HG03460 (cell line): ENCODE data around the gene INHBA.

Experiments used
- ATAC-seq: cut with Tn5 transposase; IDR thresholded peaks from one replicate; pipeline ENCODE4 v1.9.1; 2021; ENCODE audit not compliant: unreplicated experiment

Gene INHBA

DNA sequence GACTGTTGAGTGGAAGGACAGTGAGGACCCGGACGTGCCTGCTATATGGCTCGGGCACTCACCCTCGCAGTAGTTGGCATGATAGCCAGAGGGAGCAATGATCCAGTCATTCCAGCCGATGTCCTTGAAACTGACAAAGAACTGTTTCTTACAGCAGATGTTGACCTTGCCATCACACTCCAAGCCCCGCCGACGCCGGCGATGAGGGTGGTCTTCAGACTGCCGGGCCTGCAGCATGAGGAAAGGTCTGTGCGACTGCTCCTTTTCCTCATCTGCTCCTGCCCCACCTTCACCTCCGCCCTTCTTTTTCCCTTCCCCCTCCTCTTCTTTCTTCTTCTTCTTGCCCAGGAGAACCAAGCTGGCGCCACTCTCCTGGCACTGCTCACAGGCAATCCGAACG lies 13.1 kb downstream of the INHBA start:
- ATAC-seq: no peak

DNA sequence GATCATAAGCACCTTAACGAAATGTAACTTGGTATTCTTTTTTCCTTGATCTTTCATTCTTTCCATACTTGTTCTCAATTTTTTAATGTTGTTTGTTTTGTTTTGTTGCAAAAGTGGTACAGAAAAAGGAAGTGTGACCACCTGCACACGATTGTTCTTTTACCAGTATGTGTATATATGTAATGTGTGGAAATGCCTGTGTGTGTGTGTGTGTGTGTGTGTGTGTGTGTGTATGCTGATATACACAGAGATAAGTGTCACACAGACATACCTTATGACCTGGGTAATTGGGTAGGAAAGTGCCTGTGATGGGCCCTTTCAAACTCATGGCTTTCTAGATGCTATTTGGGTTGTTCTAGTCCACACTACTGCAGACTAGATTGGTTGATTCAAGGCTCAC lies 14.0 kb downstream of the INHBA start:
- no peak for ATAC-seq

DNA sequence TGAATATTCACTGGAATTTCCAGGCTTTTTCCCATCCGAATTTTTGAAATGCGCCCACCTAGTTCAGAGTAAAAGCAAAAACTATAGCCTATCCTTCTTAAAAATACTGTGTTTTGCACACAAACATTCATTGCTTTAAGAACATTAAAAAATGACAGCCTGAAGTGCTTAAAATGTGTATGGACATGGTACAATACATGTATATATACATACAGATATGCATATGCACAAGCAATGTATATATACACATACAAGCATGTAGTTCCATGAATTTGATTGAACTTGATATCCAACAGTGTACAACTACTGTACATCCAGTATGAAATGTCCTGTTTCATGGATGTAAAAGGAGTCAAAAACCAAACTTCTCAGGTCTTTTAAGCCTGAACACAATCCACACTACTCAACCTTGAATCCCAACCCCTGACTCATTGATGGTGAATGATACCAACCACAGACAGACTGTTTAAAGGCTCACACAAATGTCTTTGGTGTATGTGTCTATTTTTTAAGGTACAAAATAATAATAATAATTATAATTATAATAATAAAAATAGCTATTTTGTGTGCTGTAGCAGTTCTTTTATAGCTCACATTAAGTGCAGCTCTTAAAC lies 14.8 kb downstream of the INHBA start:
- ATAC-seq: no peak

DNA sequence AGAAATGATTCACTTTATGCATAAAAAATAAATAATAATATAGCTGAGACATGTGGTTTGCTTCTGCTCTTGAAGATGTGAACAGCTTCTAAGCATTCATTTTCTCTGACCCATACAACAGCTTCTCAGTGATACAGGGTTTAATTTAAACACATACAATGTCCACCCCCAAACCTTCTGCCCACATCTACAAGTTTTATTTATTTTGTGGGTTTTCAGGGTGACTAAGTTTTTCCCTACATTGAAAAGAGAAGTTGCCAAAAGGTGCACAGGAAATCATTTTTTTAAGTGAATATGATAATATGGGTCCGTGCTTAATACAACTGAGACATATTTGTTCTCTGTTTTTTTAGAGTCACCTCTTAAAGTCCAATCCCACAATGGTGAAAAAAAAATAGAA lies 17.2 kb downstream of the INHBA start:
- no peak for ATAC-seq

DNA sequence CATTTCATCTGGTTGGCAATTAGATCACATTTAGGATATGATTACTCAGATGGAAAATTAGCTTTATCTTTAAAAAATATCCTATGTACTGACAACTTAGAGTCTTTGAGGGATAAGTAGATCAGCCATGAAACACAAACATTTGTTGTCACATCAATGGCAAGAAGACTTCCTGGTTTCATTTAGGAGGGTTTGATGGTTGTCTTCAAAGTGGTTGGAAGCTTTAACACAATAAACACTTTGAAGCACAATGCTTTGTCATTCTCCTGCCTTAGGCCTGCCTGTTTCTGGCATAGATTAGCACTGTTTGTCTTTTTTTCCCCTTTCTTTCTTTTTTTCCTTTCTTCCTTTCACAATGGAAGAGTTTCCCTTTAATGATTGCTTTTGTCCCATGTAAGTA lies 20.5 kb downstream of the INHBA start:
- no peak for ATAC-seq

DNA sequence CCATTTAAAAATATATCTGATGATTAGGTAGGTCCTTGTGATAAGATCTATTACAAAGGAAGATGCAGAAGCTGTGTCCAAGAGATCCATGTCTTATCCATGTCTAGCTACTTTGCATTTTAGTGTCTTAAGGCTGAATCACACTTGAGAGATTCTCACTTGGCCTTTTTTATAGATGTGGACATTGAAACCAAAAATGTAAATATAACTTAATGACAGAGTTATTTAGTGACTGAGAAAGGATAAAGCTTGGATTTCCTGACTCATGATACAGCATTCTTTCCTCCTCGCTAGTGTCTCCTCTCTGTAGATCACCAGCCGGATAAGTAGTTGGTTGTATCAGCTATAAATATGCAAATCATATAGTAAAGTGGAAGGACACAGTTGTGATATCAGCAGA lies 23.3 kb downstream of the INHBA start:
- ATAC-seq: no peak

DNA sequence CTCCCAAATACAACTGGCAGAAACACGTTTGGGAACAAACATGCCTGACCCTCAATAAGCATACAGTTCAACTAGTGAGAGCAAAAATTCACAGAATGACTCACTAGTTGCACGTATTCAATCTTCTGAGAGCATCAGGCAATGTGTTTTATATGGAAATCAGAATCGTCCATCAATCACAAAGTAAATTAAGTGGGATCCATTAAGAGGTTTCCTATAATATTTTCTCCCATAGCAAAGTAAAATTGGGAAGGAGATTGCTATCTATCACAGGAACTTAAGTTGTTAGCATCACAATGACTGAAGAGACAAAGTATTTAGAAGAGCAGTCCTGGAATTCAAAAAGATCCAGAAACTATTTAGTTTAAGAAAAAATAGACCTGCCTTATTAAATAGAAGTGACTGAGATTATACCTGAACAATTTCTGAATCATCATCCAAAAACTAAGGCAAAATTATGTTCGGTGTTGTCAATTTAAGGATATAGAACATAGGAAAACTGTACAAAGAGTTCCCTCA lies 28.3 kb downstream of the INHBA start:
- ATAC-seq: no peak

DNA sequence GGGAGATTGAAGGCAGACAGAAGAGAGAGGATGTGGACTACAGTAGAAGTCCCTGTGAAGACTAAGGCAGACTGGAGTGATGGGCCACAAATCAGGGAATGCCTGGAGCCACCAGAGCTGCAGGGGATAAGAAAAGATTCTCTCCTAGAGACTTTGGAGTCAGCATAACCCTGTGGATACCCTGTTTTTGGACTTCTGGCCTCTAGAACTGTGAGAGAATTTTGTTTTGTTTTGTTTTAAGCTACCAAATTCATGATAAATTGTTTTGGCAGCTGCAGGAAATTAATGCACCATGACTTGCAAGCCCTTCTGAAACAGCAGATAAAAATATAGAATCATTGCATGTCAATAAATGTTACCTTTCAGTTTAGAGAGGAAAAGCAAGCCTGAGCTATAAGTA lies 41.3 kb downstream of the INHBA start:
- ATAC-seq: no peak

DNA sequence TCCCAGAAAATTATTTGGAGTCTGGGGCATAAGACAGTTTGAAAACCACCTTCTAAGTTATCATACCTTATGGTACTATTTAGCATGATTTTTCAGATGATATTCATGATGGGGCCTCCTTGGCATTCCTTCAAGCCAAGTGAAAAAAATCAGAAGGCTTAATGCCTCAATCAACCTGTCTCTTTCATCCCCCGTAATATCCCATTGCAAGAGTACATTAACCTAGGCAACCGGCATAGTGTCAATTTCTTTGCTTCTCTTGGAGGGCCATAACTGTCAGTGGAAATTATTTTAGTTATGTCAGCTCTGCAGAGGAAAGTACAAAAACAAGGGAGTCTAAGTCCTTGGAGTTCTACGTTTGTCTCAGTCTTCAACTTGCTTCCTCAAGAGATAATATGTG lies 43.4 kb downstream of the INHBA start:
- ATAC-seq: no peak

DNA sequence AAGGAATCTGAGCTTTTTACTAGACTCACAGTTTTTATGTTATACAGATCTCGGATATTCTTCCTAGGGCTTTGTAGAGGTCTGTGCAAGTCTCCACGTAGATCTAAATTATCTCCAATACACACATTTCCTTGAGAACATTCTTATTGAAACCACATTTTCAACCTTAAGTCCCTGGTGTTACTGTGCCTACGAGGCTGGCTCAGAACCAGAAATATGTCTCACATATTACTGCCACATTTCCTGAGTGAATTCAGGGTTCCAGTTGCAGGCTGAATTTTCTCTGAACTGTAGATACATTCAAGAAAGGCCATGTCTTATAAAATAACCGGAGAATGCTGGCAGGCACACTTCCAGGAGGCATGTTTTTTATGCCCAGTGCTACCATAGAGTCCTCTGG lies 46.5 kb downstream of the INHBA start:
- ATAC-seq: no peak

DNA sequence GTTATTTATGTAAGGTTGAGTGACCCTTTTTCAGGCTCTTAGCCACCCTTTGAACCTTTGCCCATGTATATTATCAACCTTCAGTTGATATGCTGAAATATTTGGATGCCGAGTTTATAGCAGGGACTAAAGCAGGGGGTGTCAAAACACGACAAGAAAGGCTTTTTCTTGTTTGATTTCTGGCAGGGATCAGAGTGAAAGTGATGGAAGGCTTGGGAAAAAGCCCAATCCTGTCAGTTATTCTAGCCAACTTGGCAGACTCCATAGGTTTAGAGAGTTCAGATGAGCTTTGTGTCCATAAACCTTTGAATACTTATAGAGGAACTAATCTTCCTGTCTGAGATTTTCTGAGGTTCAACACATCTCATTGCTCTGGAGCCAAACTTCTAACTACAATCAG lies 47.5 kb downstream of the INHBA start:
- no peak for ATAC-seq

DNA sequence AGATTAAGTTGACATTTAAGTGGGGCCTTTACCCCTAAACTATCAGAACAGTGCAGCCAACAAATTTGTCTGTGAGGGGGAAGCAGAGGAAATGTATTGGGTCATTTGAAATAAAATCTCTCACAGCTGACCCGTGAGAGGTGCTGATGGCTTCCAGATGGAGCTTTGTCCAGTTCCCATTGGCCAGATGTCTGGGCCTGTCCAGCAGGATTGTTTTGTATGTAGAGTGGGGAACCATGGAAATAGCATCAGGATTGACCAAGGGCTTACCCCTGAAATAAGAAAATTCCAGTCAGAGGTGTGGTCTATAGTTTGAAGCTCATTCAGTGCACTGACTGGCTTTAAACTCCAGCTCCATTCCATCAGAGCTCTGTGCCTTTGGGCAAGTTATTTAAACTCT lies 50.6 kb downstream of the INHBA start:
- ATAC-seq: no peak

DNA sequence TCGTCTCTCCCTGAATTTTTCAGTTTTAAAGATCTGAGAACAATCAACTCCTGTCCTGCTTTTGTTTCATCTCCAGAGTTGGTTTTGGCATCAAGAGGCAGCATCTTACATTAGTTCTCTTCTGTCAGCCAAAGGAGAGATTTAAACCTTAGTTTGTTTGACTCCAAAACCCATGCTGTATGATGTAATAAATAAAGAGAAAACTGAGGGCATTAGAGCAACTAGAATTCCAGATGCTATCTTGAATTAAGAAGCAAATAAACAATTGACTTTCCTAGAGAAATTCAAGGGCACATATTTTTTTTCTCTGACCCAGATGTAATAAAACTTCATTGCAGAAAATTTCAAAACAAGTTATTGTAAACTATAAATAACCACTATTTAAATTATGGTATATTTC lies 54.4 kb downstream of the INHBA start:
- ATAC-seq: no peak

DNA sequence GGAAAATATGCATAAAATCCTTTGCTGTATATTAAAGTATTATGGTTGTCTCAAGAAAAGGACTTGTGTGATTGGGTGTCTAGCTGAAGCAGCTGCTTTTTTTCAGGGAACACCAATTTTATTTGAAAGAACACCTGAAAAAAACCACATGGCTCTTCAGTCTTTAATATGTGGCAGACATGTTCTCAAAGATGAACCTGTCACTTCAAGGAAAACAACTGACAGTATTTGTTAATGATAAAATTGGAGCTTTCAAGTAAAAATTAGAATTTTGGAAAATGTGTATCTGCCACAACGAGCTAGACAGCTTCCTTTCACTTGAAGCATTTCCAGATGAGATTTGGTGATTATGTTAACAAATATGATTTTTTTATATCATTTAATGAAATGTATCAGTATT lies 59.3 kb downstream of the INHBA start:
- ATAC-seq: no peak

DNA sequence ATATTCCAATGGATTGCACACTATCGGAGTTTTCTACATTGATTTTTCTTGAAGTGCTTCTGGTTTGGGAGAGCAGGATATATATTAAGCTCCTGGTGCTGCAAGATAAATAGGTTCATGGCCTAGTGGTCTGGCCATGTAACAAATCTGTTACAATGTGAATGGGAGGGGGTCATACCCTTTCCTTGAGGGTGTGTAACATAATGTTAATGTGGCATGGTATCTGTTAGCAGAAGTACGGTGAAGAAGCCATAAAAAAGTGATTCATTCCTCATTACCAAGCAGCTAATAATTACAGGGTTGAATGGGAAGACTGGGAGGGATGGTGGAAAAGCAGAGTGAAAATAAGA lies 61.2 kb downstream of the INHBA start:
- no peak for ATAC-seq

DNA sequence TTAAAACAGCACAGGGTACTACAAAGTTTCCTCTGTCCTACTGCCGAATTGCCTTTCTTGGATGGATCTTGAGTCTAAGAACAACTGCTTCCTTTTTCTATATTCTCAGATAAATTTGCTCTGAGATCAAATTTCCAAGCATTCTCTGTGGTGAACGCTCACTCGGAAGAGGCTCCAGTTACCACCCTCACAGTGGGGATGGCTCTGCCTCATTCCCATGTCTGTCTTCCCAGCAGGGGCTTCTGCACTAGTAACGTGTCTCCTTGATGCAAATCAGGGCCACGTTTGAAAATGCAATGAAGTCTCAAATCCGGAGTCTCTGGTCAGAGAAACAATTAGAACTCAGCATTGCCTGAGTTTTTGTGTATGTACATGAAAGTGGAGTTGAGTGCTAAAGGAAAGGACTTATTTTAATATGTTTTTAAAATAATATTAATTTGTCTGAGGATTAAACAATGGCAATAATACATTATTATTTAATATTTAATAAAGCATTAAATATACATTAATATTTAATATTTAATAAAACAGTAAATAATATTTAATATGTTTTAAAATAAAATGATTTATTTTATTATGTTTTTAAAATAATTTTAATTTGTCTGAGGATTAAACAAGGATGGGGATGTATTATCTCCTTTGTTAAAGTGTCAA lies 61.8 kb downstream of the INHBA start:
- ATAC-seq: no peak

DNA sequence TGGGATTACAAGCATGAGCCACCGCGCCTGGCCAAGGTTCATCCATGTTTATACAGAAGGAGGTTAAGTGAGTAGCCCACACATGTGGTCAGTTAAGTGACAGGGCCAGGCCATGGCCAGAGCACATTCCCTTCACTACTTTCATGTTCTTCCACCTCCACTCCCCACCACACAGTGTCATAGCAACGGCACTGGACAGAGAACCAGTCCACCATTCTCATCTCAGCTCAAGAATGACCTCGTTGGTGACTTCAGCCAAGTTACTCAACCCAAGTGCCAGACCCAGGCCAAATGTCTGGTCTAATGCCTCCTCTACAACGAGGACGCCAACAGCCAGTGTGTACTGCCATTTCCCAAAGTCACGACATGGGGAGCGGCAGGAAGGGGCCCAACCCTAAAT lies 62.4 kb downstream of the INHBA start:
- ATAC-seq: no peak

DNA sequence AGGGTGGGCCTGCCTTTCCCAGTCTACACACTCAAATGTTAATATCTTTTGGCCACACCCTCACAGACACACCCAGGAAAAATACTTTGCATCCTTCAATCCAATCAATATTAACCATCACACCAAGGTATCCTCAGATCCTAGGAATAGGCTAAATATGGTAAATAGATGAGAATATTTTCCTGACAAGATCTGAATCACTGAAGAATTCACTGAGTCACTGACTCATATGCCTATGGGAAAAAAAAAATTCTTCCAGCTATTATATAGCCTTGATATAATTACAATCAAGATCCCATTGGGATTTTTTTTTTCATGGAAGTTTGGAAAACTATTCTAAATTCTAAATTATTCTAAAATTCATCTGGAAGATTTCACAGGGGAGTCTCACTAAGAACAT lies 65.8 kb downstream of the INHBA start:
- ATAC-seq: no peak
